GM08714 (cell line): ENCODE measurements around the gene HK3.

Source experiments
- H3K4me3 ChIP-seq: fragments of 200-500 bp; sonication (Bioruptor generic); 2 replicates; pipeline ENCODE4 v1.5.1; 2014; ENCODE audit warnings: mild to moderate bottlenecking, low read length, inconsistent platforms
- ZNF274 ChIP-seq: IDR thresholded peaks from 2 replicates; pipeline ENCODE4 v1.6.1; 2012; ENCODE audit warnings: mild to moderate bottlenecking, low read depth, low read length

HK3 gene

GRCh38 chr5:176912115-176912514 lies 13.0 kb upstream of the HK3 start:
- H3K4me3 ChIP-seq, result no peak overlapping the region
- TF ChIP-seq ZNF274, result no peak

- no peak overlapping the region for H3K4me3 ChIP-seq
- TF ChIP-seq ZNF274, result no peak
Measured at GRCh38 chr5:176908675-176909368, 9.7 kb upstream of the HK3 start.

GRCh38 chr5:176906796-176907195 lies 7.7 kb upstream of the HK3 start:
- H3K4me3 ChIP-seq, result no peak overlapping the region
- no peak for TF ChIP-seq ZNF274

- H3K4me3 ChIP-seq, result no peak overlapping the region
- no peak for TF ChIP-seq ZNF274
Measured at GRCh38 chr5:176906126-176906525, 7.0 kb upstream of the HK3 start.

- H3K4me3 ChIP-seq, result no peak overlapping the region
- no peak for TF ChIP-seq ZNF274
Measured at GRCh38 chr5:176904276-176904675, 5.1 kb upstream of the HK3 start.

GRCh38 chr5:176902911-176903664 lies 3.9 kb upstream of the HK3 start:
- TF ChIP-seq ZNF274, result no peak

GRCh38 chr5:176902102-176902814 lies 3.1 kb upstream of the HK3 start:
- TF ChIP-seq ZNF274, result no peak
- H3K4me3 ChIP-seq, result no peak overlapping the region

More at GRCh38 chr5:176902911-176903664, 3.9 kb upstream of the HK3 start:
- H3K4me3 ChIP-seq, result no peak overlapping the region

GRCh38 chr5:176901260-176902101 lies 2.3 kb upstream of the HK3 start:
- H3K4me3 ChIP-seq, result no peak overlapping the region
- no peak for TF ChIP-seq ZNF274

- no peak for TF ChIP-seq ZNF274
Measured at GRCh38 chr5:176900780-176901204, 1.6 kb upstream of the HK3 start.

GRCh38 chr5:176899946-176900779 lies 1.0 kb upstream of the HK3 start:
- H3K4me3 ChIP-seq, result no peak overlapping the region
- TF ChIP-seq ZNF274, result no peak

More at GRCh38 chr5:176900780-176901204, 1.6 kb upstream of the HK3 start:
- H3K4me3 ChIP-seq, result no peak overlapping the region

- no peak overlapping the region for H3K4me3 ChIP-seq
- no peak for TF ChIP-seq ZNF274
Measured at GRCh38 chr5:176897263-176897662, 1.9 kb downstream of the HK3 start.

GRCh38 chr5:176895831-176896230 lies 3.3 kb downstream of the HK3 start:
- TF ChIP-seq ZNF274, result no peak
- no peak overlapping the region for H3K4me3 ChIP-seq

GRCh38 chr5:176894298-176894697 lies 4.8 kb downstream of the HK3 start:
- no peak overlapping the region for H3K4me3 ChIP-seq
- TF ChIP-seq ZNF274, result no peak
